ENCODE results near the gene TESMIN. TPM values are rescaled to one million over a fixed set of nuclear protein-coding genes. Genes with fewer than 3 reads are reported as not detected.

The TESMIN gene
- total and polyA plus RNA-seq, 12 donors = 0.42 to 6.6 (median 2.6) TPM

GRCh38 chr11:68690671-68691401, 60.5 kb downstream of the TESMIN start:
- Histone ChIP-seq H3K27me3 (peaks cover 5% of the 10 kb centered on the region), H3K36me3 (replicated peaks in 1 of 2) (no peaks in the 10 kb centered on the region), H3K9me3 (replicated peaks in 1 of 3) (no peaks in the 10 kb centered on the region), H3K4me3 (no peak overlapping the region), H3K27ac (no peak overlapping the region), H3K4me1 (replicated peaks in 1 of 2) (no peaks in the 10 kb centered on the region)
- no peak for TF ChIP-seq POLR2A (IDR thresholded peaks at IDR 0.05)
- no peak for TF ChIP-seq CTCF (IDR thresholded peaks at IDR 0.05)
- no peak for DNase-seq
- WGBS, 4 donors = 65 to 73% (median 67%) methylated on average over 16 of the region's 16 CpGs
- intact Hi-C loops (cut with DNase I) = no loop called here

DNA sequence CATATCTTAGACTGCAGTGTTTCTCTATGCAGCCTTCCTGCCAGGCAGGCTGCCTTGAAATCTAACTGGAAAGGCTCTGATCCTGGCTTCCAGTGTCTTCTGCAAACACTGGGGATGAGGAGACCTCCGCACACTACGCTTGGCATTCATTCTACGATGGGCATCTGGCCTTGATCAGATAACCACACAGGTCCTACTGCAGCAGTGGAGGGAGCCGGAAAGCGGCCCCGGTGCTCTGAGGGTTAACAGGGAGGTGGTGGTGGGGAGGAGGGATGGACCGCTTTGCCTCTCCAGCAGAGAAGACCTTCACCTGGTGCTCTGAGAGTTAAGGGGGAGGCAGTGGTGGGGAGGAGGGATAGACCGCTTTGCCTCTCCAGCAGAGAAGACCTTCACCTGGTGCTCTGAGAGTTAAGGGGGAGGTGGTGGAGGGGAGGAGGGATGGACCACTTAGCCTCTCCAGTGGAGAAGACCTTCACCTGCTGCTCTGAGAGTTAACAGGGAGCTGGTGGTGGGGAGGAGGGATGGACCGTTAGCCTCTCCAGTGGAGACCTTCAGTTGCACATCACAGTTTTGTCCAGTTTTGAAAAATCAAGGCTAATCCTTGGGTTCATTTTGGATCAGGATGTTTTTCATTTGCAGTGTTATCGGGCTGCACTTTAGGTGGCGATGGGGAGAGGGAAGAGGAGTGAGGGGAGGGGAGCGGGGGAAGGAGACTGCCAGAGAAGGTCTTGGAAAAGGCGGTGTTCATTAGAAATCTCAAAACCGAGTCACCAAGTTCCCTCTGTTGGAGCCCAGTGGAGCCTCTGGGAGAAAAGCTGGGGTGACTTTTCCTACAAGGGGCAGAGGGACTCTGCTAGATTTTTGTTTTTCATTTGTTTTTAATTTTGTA, 61.3 kb downstream of the TESMIN start:
- peaks cover 0 to 1% of the 10 kb centered on the region in 2 donors for H3K4me1 ChIP-seq (replicated peaks in 1 of 2)
- no peak for DNase-seq
- H3K27me3 ChIP-seq = peaks cover 13% of the 10 kb centered on the region
- intact Hi-C loops (cut with DNase I) = no loop called here
- no peaks in the 10 kb centered on the region for H3K9me3 ChIP-seq (replicated peaks in 1 of 3)
- no peak overlapping the region for H3K4me3 ChIP-seq
- TF ChIP-seq POLR2A (IDR thresholded peaks at IDR 0.05) = no peak
- TF ChIP-seq CTCF (IDR thresholded peaks at IDR 0.05) = no peak
- WGBS, 4 donors = 47 to 56% (median 48%) methylated on average over 13 to 14 of the region's 14 CpGs
- no peak overlapping the region for H3K27ac ChIP-seq
- no peaks in the 10 kb centered on the region for H3K36me3 ChIP-seq (replicated peaks in 1 of 2)

DNA sequence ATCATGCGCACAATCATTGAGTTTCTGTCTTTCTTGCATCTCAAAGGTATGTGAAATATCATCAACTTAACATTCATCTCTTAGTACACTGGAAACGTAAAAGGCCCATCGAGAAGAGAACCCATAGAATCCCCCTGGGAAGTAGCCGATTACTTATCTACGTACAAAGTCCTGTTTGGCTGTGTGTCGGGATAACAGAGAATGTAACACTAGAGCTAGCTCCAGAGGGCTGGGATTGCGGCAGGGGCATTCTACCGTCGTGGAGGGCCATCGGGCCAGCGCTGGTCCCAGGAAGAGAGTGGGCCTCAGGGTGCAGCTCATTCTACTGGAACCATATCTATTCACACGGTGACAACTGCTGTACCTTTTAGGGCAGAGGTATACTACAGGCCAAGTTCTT, 62.4 kb downstream of the TESMIN start:
- H3K27ac ChIP-seq = no peak overlapping the region
- 86 to 93% (median 92%) methylated on average over 12 of the region's 12 CpGs for WGBS, 4 donors
- H3K4me3 ChIP-seq = no peak overlapping the region
- peaks cover 24% of the 10 kb centered on the region for H3K27me3 ChIP-seq
- no peak for DNase-seq
- TF ChIP-seq POLR2A (IDR thresholded peaks at IDR 0.05) (no peak), CTCF (IDR thresholded peaks at IDR 0.05) (no peak)
- H3K4me1 ChIP-seq (replicated peaks in 1 of 2) = peaks cover 5 to 9% of the 10 kb centered on the region in 2 donors
- intact Hi-C loops (cut with DNase I) = no loop called here
- H3K36me3 ChIP-seq (replicated peaks in 1 of 2) = no peaks in the 10 kb centered on the region
- no peaks in the 10 kb centered on the region for H3K9me3 ChIP-seq (replicated peaks in 1 of 3)

- no peaks in the 10 kb centered on the region for H3K9me3 ChIP-seq (replicated peaks in 1 of 3)
- peaks cover 27% of the 10 kb centered on the region for H3K27me3 ChIP-seq
- H3K4me3 ChIP-seq = no peak overlapping the region
- H3K4me1 ChIP-seq (replicated peaks in 1 of 2) = peaks cover 5 to 9% of the 10 kb centered on the region in 2 donors
- H3K27ac ChIP-seq = no peak overlapping the region
- DNase-seq = no peak
- TF ChIP-seq POLR2A (IDR thresholded peaks at IDR 0.05) = no peak
- no peaks in the 10 kb centered on the region for H3K36me3 ChIP-seq (replicated peaks in 1 of 2)
- WGBS, 4 donors = 90 to 95% (median 93%) methylated on average over 10 to 14 of the region's 14 CpGs
- intact Hi-C loops (cut with DNase I) = no loop called here
Observed at GRCh38 chr11:68687986-68688385, 63.3 kb downstream of the TESMIN start.
